Neural progenitor cell (in vitro differentiated cells): Measurements from ENCODE around the gene ASPRV1. TPM values are rescaled to one million over a fixed set of nuclear protein-coding genes. Genes with fewer than 3 reads are reported as not detected.

Experiments used
- DNase-seq: peaks from one replicate; pipeline ENCODE4 v3.0.0-alpha.2; 2016; ENCODE audit warnings: low spot score
- H2AFZ ChIP-seq: fragments of 200-600 bp; sonication (generic); replicated peaks from 2 replicates; pipeline ENCODE4 v1.6.1; 2016; ENCODE audit warnings: antibody characterized with exemption
- H3F3A ChIP-seq: fragments of 200-600 bp; sonication (generic); 2 replicates; pipeline ENCODE4 v1.6.1; 2016; ENCODE audit warnings: antibody characterized with exemption, low read depth
- H3K27ac ChIP-seq: fragments of 200-600 bp; sonication (generic); 2 replicates; pipeline ENCODE4 v1.5.1; 2016; ENCODE audit warnings: mild to moderate bottlenecking
- H3K27me3 ChIP-seq: fragments of 200-600 bp; sonication (generic); 2 replicates; pipeline ENCODE4 v1.6.1; 2016; ENCODE audit warnings: mild to moderate bottlenecking, moderate library complexity
- H3K36me3 ChIP-seq: fragments of 200-600 bp; sonication (generic); 2 replicates; pipeline ENCODE4 v1.5.1; 2016
- H3K4me1 ChIP-seq: fragments of 200-600 bp; sonication (generic); 2 replicates; pipeline ENCODE4 v1.6.1; 2016; ENCODE audit warnings: mixed run types
- H3K4me2 ChIP-seq: fragments of 200-600 bp; sonication (generic); 2 replicates; pipeline ENCODE4 v1.6.1; 2016
- H3K4me3 ChIP-seq: fragments of 200-600 bp; sonication (generic); 2 replicates; pipeline ENCODE4 v1.5.1; 2016
- H3K79me2 ChIP-seq: fragments of 200-600 bp; sonication (generic); 2 replicates; pipeline ENCODE4 v1.6.1; 2016; ENCODE audit warnings: low read depth
- H3K9ac ChIP-seq: fragments of 200-600 bp; sonication (generic); 2 replicates; pipeline ENCODE4 v1.6.1; 2016
- H3K9me3 ChIP-seq: fragments of 200-600 bp; sonication (generic); 2 replicates; pipeline ENCODE4 v1.5.1; 2016; ENCODE audit warnings: low read depth
- H4K20me1 ChIP-seq: fragments of 200-600 bp; sonication (generic); 2 replicates; pipeline ENCODE4 v1.6.1; 2016; ENCODE audit warnings: low read depth
- H3K27ac Mint-ChIP-seq: 3 replicates; pipeline ENCODE4 v1.8.0; 2021; ENCODE audit warnings: mixed read lengths
- H3K27me3 Mint-ChIP-seq: 2 replicates; pipeline ENCODE4 v1.8.0; 2022; ENCODE audit warnings: low read depth, mild to moderate bottlenecking, inconsistent platforms, moderate library complexity, mixed read lengths; ENCODE audit not compliant: insufficient read depth
- H3K36me3 Mint-ChIP-seq: 3 replicates; pipeline ENCODE4 v1.8.0; 2021; ENCODE audit warnings: mixed read lengths
- H3K4me1 Mint-ChIP-seq: 3 replicates; pipeline ENCODE4 v1.8.0; 2021; ENCODE audit warnings: mixed read lengths
- H3K4me3 Mint-ChIP-seq: 3 replicates; pipeline ENCODE4 v1.8.0; 2021; ENCODE audit warnings: mild to moderate bottlenecking, moderate library complexity, mixed read lengths
- H3K9me3 Mint-ChIP-seq: 3 replicates; pipeline ENCODE4 v1.8.0; 2020; ENCODE audit warnings: mixed read lengths
- CTCF ChIP-seq: fragments of 200-600 bp; sonication (generic); IDR thresholded peaks from 2 replicates; pipeline ENCODE4 v1.5.1; 2017; ENCODE audit warnings: antibody characterized with exemption, mild to moderate bottlenecking
- EZH2 ChIP-seq: fragments of 200-600 bp; sonication (generic); IDR thresholded peaks from 2 replicates; pipeline ENCODE4 v1.6.1; 2017; ENCODE audit warnings: antibody characterized with exemption, mild to moderate bottlenecking, moderate library complexity
- EZH2phosphoT487 ChIP-seq: fragments of 200-600 bp; sonication (generic); IDR thresholded peaks from 2 replicates; pipeline ENCODE4 v1.6.1; 2017; ENCODE audit warnings: antibody characterized with exemption
- total RNA-seq: library from RNA; depleted of rRNA; stranded (reverse); fragments of >200 nt; gene quantifications from 2 replicates; pipeline ENCODE4 v1.2.3, GENCODE V29; 2015; ENCODE audit warnings: low replicate concordance

ASPRV1 gene
- total RNA-seq, 1 donor from 2014 or later = 0.30 TPM

GRCh38 chr2:69960821-69961220 lies 610 bp downstream of the ASPRV1 start:
- no peak overlapping the region for H3K27ac Mint-ChIP-seq

GRCh38 chr2:69959425-69959824 lies 2.0 kb downstream of the ASPRV1 start:
- H3K4me1 Mint-ChIP-seq = peaks cover 9% of the 10 kb centered on the region
- H3K4me2 ChIP-seq = no peak overlapping the region
- H3K27me3 Mint-ChIP-seq = peaks cover 3% of the 10 kb centered on the region
- H2AFZ ChIP-seq = no peak overlapping the region
- H3K4me3 ChIP-seq = no peak overlapping the region
- no peak for TF ChIP-seq EZH2
- no peak for TF ChIP-seq CTCF
- TF ChIP-seq EZH2phosphoT487 = no peak
- H3K27ac Mint-ChIP-seq = no peak overlapping the region
- H3K36me3 Mint-ChIP-seq = no peaks in the 10 kb centered on the region
- no peaks in the 10 kb centered on the region for H3K9me3 ChIP-seq
- no peaks in the 10 kb centered on the region for H3K27me3 ChIP-seq
- no peaks in the 10 kb centered on the region for H4K20me1 ChIP-seq
- no peak for DNase-seq
- H3K79me2 ChIP-seq = no peaks in the 10 kb centered on the region
- H3K27ac ChIP-seq = no peak overlapping the region
- no peaks in the 10 kb centered on the region for H3K36me3 ChIP-seq
- H3K9ac ChIP-seq = no peak overlapping the region
- H3K9me3 Mint-ChIP-seq = no peaks in the 10 kb centered on the region
- peaks cover 10% of the 10 kb centered on the region for H3K4me1 ChIP-seq
- no peak overlapping the region for H3K4me3 Mint-ChIP-seq
- no peaks in the 10 kb centered on the region for H3F3A ChIP-seq

More at GRCh38 chr2:69960821-69961220, 610 bp downstream of the ASPRV1 start:
- peaks cover 7% of the 10 kb centered on the region for H3K4me1 Mint-ChIP-seq
- Histone ChIP-seq H3K9ac (no peak overlapping the region), H3K79me2 (no peaks in the 10 kb centered on the region), H3K27me3 (no peaks in the 10 kb centered on the region), H3F3A (no peaks in the 10 kb centered on the region), H4K20me1 (no peaks in the 10 kb centered on the region), H3K4me1 (peaks cover 10% of the 10 kb centered on the region), H2AFZ (no peak overlapping the region), H3K4me2 (no peak overlapping the region), H3K27ac (no peak overlapping the region), H3K4me3 (no peak overlapping the region), H3K36me3 (no peaks in the 10 kb centered on the region), H3K9me3 (no peaks in the 10 kb centered on the region)
- H3K36me3 Mint-ChIP-seq = no peaks in the 10 kb centered on the region
- H3K4me3 Mint-ChIP-seq = no peak overlapping the region
- no peak for DNase-seq
- peaks cover 3% of the 10 kb centered on the region for H3K27me3 Mint-ChIP-seq
- TF ChIP-seq EZH2 (no peak), CTCF (no peak), EZH2phosphoT487 (no peak)
- H3K9me3 Mint-ChIP-seq = no peaks in the 10 kb centered on the region

DNA sequence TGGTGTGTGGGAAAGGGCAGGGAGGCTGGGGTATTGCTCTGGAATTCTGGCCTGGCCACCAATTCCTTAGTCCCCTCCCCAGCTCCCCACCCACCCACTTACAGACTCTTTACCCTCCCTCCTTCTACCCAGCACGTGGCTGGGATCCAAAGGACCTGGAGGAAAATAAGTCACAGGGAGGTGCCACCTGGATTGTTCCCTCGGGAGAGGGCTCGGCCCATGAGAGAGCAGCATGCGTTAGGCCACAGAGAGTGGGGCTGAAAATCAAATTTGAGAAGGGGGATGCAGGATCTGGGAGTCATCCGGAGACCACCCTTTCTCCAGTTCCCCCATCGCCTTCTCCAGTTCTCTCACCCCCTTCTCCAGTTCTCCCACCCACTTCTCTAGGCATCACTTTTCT lies 3.0 kb downstream of the ASPRV1 start:
- H3K4me3 Mint-ChIP-seq = no peak overlapping the region
- H3K79me2 ChIP-seq = no peaks in the 10 kb centered on the region
- DNase-seq = no peak
- no peaks in the 10 kb centered on the region for H3F3A ChIP-seq
- peaks cover 3% of the 10 kb centered on the region for H3K4me1 Mint-ChIP-seq
- H3K36me3 Mint-ChIP-seq = no peaks in the 10 kb centered on the region
- no peak overlapping the region for H3K27ac ChIP-seq
- no peak overlapping the region for H3K4me2 ChIP-seq
- peaks cover 8% of the 10 kb centered on the region for H3K4me1 ChIP-seq
- no peak overlapping the region for H3K4me3 ChIP-seq
- no peak overlapping the region for H3K9ac ChIP-seq
- H3K27me3 ChIP-seq = no peaks in the 10 kb centered on the region
- TF ChIP-seq EZH2phosphoT487 (no peak), EZH2 (no peak), CTCF (no peak)
- no peaks in the 10 kb centered on the region for H3K36me3 ChIP-seq
- H3K27me3 Mint-ChIP-seq = peaks cover 2% of the 10 kb centered on the region
- H3K27ac Mint-ChIP-seq = no peak overlapping the region
- H3K9me3 ChIP-seq = no peaks in the 10 kb centered on the region
- no peaks in the 10 kb centered on the region for H3K9me3 Mint-ChIP-seq
- H2AFZ ChIP-seq = no peak overlapping the region
- H4K20me1 ChIP-seq = no peaks in the 10 kb centered on the region
